Esophagus squamous epithelium (tissue), 4 donors: ENCODE measurements around the gene LDLRAD3.

Source experiments
- CTCF ChIP-seq, 6 experiments: fragments of 450-650 bp in 4 of 6; fragments of 200-600 bp in 2 of 6; sonication (generic) in 2 of 6; IDR thresholded peaks; one replicate each; pipeline ENCODE4 v1.5.1; 2016 to 2019; ENCODE audit warnings: antibody characterized with exemption in 6 of 6, mild to moderate bottlenecking in 4 of 6, moderate library complexity in 4 of 6
- POLR2A ChIP-seq, 4 donors: fragments of 450-650 bp; IDR thresholded peaks; one replicate each; pipeline ENCODE4 v1.6.1; 2017; ENCODE audit warnings: antibody characterized with exemption in 4 of 4, mild to moderate bottlenecking in 4 of 4, moderate library complexity in 3 of 4

GRCh38 chr11:36091256-36091811, 147.5 kb downstream of the LDLRAD3 start:
- no peak for TF ChIP-seq CTCF (IDR thresholded peaks at IDR 0.05)
- TF ChIP-seq POLR2A (IDR thresholded peaks at IDR 0.05), result no peak
